H9 (cell line): ENCODE data around the gene FNDC3B. TPM values are rescaled to one million over a fixed set of nuclear protein-coding genes. Genes with fewer than 3 reads are reported as not detected.

Experiments
- DNase-seq: peaks from one replicate; pipeline ENCODE4 v3.0.0-alpha.2; 2017
- H2AFZ ChIP-seq: one replicate; pipeline ENCODE4 v1.6.1; 2013; ENCODE audit warnings: mild to moderate bottlenecking, low read length, control low read depth, moderate library complexity
- H2AK5ac ChIP-seq: 2 replicates; pipeline ENCODE4 v1.6.1; 2013; ENCODE audit warnings: low read length, control low read depth, mixed read lengths; ENCODE audit not compliant: insufficient read length
- H2BK120ac ChIP-seq: one replicate; pipeline ENCODE4 v1.6.1; 2013; ENCODE audit warnings: low read depth, mild to moderate bottlenecking, low read length, control low read depth, inconsistent platforms; ENCODE audit not compliant: poor library complexity, severe bottlenecking
- H2BK12ac ChIP-seq: 2 replicates; pipeline ENCODE4 v1.6.1; 2013; ENCODE audit warnings: low read length, control low read depth, mixed read lengths, low read depth; ENCODE audit not compliant: insufficient read length
- H2BK15ac ChIP-seq: 2 replicates; pipeline ENCODE4 v1.6.1; 2013; ENCODE audit warnings: low read depth, low read length, control low read depth
- H2BK20ac ChIP-seq: one replicate; pipeline ENCODE4 v1.6.1; 2013; ENCODE audit warnings: low read depth, mild to moderate bottlenecking, low read length, control low read depth, inconsistent platforms; ENCODE audit not compliant: poor library complexity, severe bottlenecking
- H2BK5ac ChIP-seq: 2 replicates; pipeline ENCODE4 v1.6.1; 2013; ENCODE audit warnings: low read length, control low read depth, mixed read lengths; ENCODE audit not compliant: insufficient read length
- H3K14ac ChIP-seq: 2 replicates; pipeline ENCODE4 v1.6.1; 2013; ENCODE audit warnings: low read length, control low read depth; ENCODE audit not compliant: insufficient read depth
- H3K18ac ChIP-seq: 2 replicates; pipeline ENCODE4 v1.6.1; 2013; ENCODE audit warnings: low read depth, mild to moderate bottlenecking, mixed read lengths, low read length, control low read depth; ENCODE audit not compliant: insufficient read length
- H3K23ac ChIP-seq: 2 replicates; pipeline ENCODE4 v1.6.1; 2013; ENCODE audit warnings: low read length, control low read depth, mixed read lengths, low read depth; ENCODE audit not compliant: insufficient read length
- H3K23me2 ChIP-seq: 2 replicates; pipeline ENCODE4 v1.6.1; 2013; ENCODE audit warnings: low read depth, mild to moderate bottlenecking, mixed read lengths, low read length, control low read depth; ENCODE audit not compliant: insufficient read length, poor library complexity, severe bottlenecking
- H3K27ac ChIP-seq: 2 replicates; pipeline ENCODE4 v1.5.1; 2013; ENCODE audit warnings: low read length, control low read depth, mixed read lengths, low read depth; ENCODE audit not compliant: insufficient read length
- H3K27me3 ChIP-seq: 2 replicates; pipeline ENCODE4 v1.6.1; 2013; ENCODE audit warnings: low read length, control low read depth, inconsistent platforms; ENCODE audit not compliant: insufficient read depth
- H3K4ac ChIP-seq: 2 replicates; pipeline ENCODE4 v1.6.1; 2013; ENCODE audit warnings: low read depth, mild to moderate bottlenecking, control low read depth, inconsistent platforms, low read length, moderate library complexity
- H3K4me1 ChIP-seq: 2 replicates; pipeline ENCODE4 v1.6.1; 2013; ENCODE audit warnings: low read length, control low read depth, inconsistent platforms; ENCODE audit not compliant: insufficient read depth
- H3K4me2 ChIP-seq: 2 replicates; pipeline ENCODE4 v1.6.1; 2013; ENCODE audit warnings: low read length, control low read depth, mixed read lengths; ENCODE audit not compliant: insufficient read length, insufficient read depth
- H3K56ac ChIP-seq: 2 replicates; pipeline ENCODE4 v1.6.1; 2013; ENCODE audit warnings: low read depth, mild to moderate bottlenecking, mixed read lengths, low read length, control low read depth; ENCODE audit not compliant: insufficient read length
- H3K79me1 ChIP-seq: 2 replicates; pipeline ENCODE4 v1.6.1; 2013; ENCODE audit warnings: low read depth, mild to moderate bottlenecking, moderate library complexity, low read length, control low read depth, inconsistent platforms; ENCODE audit not compliant: insufficient read depth, poor library complexity, severe bottlenecking
- H3K79me2 ChIP-seq: 2 replicates; pipeline ENCODE4 v1.6.1; 2013; ENCODE audit warnings: low read length, control low read depth, inconsistent platforms; ENCODE audit not compliant: insufficient read depth
- H3K9ac ChIP-seq: 2 replicates; pipeline ENCODE4 v1.6.1; 2013; ENCODE audit warnings: low read length, control low read depth, mixed read lengths; ENCODE audit not compliant: insufficient read length; ENCODE audit errors: extremely low read depth
- H3K9me3 ChIP-seq: one replicate; pipeline ENCODE4 v1.6.1; 2013; ENCODE audit warnings: low read depth, low read length, inconsistent platforms; ENCODE audit not compliant: control insufficient read depth
- H3T11ph ChIP-seq: one replicate; pipeline ENCODE4 v1.6.1; 2013; ENCODE audit warnings: mild to moderate bottlenecking, low read length, control low read depth, inconsistent platforms
- H4K20me1 ChIP-seq: one replicate; pipeline ENCODE4 v1.6.1; 2013; ENCODE audit not compliant: control insufficient read depth, insufficient read length, insufficient read depth
- H4K5ac ChIP-seq: 2 replicates; pipeline ENCODE4 v1.6.1; 2013; ENCODE audit warnings: low read depth, mild to moderate bottlenecking, mixed read lengths, low read length, control low read depth; ENCODE audit not compliant: insufficient read length
- H4K8ac ChIP-seq: replicated peaks from 2 replicates; pipeline ENCODE4 v1.6.1; 2013; ENCODE audit warnings: low read length, control low read depth, mixed read lengths, low read depth; ENCODE audit not compliant: insufficient read length
- H4K91ac ChIP-seq: 2 replicates; pipeline ENCODE4 v1.6.1; 2013; ENCODE audit warnings: low read depth, mild to moderate bottlenecking, moderate library complexity, mixed read lengths, low read length, control low read depth; ENCODE audit not compliant: insufficient read length
- H3K27ac Mint-ChIP-seq, 3 experiments: 2 replicates in 2 of 3; 3 replicates in 1 of 3; pipeline ENCODE4 v1.8.0; 2020 to 2021; ENCODE audit warnings: mixed read lengths in 3 of 3, mild to moderate bottlenecking in 1 of 3, moderate library complexity in 1 of 3
- H3K27me3 Mint-ChIP-seq: 2 replicates; pipeline ENCODE4 v1.8.0; 2021; ENCODE audit warnings: low read depth, mild to moderate bottlenecking, moderate library complexity, mixed read lengths
- H3K36me3 Mint-ChIP-seq, 3 experiments: 2 replicates in 2 of 3; 3 replicates in 1 of 3; pipeline ENCODE4 v1.8.0; 2020 to 2021; ENCODE audit warnings: low read depth in 3 of 3, mixed read lengths in 3 of 3; ENCODE audit not compliant: insufficient read depth in 1 of 3
- H3K4me1 Mint-ChIP-seq, 2 experiments: 2 replicates each; pipeline ENCODE4 v1.8.0; 2020; ENCODE audit warnings: mixed read lengths in 2 of 2
- H3K4me3 Mint-ChIP-seq, 2 experiments: 2 replicates in 1 of 2; 3 replicates in 1 of 2; pipeline ENCODE4 v1.8.0; 2020 to 2021; ENCODE audit warnings: mild to moderate bottlenecking in 2 of 2, mixed read lengths in 2 of 2, moderate library complexity in 1 of 2
- H3K9me3 Mint-ChIP-seq, 2 experiments: 2 replicates in 1 of 2; 3 replicates in 1 of 2; pipeline ENCODE4 v1.8.0; 2020; ENCODE audit warnings: mild to moderate bottlenecking in 2 of 2, mixed read lengths in 2 of 2, moderate library complexity in 1 of 2
- WGBS: extraction: QIAGEN DNeasy Blood & Tissue Kit; methylation state at CpG from one replicate; pipeline ENCODE4 v1.1.7; 2013; ENCODE audit warnings: missing lambda C conversion rate, low lambda C conversion rate, mixed read lengths; ENCODE audit not compliant: insufficient read length; ENCODE audit errors: extremely low coverage; 5-methylcytosine and 5-hydroxymethylcytosine counted together
- total RNA-seq: library from RNA; stranded (reverse); gene quantifications from 2 replicates; pipeline ENCODE4 v1.2.1, GENCODE V29; 2021
- TF ChIP-seq, protein P1 (sequence below): fragments of 200-600 bp; sonication (generic); conservative IDR thresholded peaks from 3 replicates; pipeline ENCODE4 v1.8.0; 2021; ENCODE audit warnings: antibody characterized with exemption, mild to moderate bottlenecking

Gene FNDC3B
- total RNA-seq, 1 experiment from 2014 or later, result 43.8 TPM

GRCh38 chr3:172371544-172371943 is 332.2 kb downstream of the FNDC3B start:
- Mint-ChIP-seq H3K4me1 (peaks cover 9 to 17% of the 10 kb centered on the region in 2 experiments), H3K4me3 (no peak overlapping the region), H3K27ac (no peak overlapping the region), H3K9me3 (no peaks in the 10 kb centered on the region), H3K27me3 (no peaks in the 10 kb centered on the region), H3K36me3 (peaks cover 8 to 18% (median 8%) of the 10 kb centered on the region in 3 experiments; a peak in 6 of 7 replicates)
- no CpG with 5 or more reads among the region's 4 CpGs for WGBS
- Histone ChIP-seq H2AK5ac (no peak overlapping the region), H3K27ac (no peak overlapping the region), H2BK15ac (no peak overlapping the region), H2AFZ (no peak overlapping the region), H3K79me2 (no peaks in the 10 kb centered on the region), H3K9me3 (no peaks in the 10 kb centered on the region), H3K9ac (no peak overlapping the region), H4K8ac (no peak overlapping the region), H3K4me1 (0 out of 2 replicates have a peak, but pooled peaks cover 2% of the 10 kb centered on the region), H3K79me1 (no peaks in the 10 kb centered on the region), H4K91ac (no peak overlapping the region), H3K4ac (no peak overlapping the region), H2BK5ac (no peak overlapping the region), H3K27me3 (no peaks in the 10 kb centered on the region), H2BK120ac (no peak overlapping the region), H3K4me2 (no peak overlapping the region), H3K23me2 (no peaks in the 10 kb centered on the region), H3T11ph (no peak overlapping the region), H3K23ac (no peak overlapping the region), H2BK12ac (no peak overlapping the region), H3K14ac (no peak overlapping the region), H4K5ac (no peak overlapping the region), H2BK20ac (no peak overlapping the region), H3K18ac (no peak overlapping the region), H4K20me1 (no peaks in the 10 kb centered on the region), H3K56ac (no peak overlapping the region)
- no peak for DNase-seq
- TF ChIP-seq, protein P1, sequence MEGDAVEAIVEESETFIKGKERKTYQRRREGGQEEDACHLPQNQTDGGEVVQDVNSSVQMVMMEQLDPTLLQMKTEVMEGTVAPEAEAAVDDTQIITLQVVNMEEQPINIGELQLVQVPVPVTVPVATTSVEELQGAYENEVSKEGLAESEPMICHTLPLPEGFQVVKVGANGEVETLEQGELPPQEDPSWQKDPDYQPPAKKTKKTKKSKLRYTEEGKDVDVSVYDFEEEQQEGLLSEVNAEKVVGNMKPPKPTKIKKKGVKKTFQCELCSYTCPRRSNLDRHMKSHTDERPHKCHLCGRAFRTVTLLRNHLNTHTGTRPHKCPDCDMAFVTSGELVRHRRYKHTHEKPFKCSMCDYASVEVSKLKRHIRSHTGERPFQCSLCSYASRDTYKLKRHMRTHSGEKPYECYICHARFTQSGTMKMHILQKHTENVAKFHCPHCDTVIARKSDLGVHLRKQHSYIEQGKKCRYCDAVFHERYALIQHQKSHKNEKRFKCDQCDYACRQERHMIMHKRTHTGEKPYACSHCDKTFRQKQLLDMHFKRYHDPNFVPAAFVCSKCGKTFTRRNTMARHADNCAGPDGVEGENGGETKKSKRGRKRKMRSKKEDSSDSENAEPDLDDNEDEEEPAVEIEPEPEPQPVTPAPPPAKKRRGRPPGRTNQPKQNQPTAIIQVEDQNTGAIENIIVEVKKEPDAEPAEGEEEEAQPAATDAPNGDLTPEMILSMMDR, result no peak
